Gastrocnemius medialis (tissue), 4 donors: ENCODE results near the gene CACNA1G.

Experiments used
- POLR2A ChIP-seq, 2 donors: fragments of 450-650 bp; IDR thresholded peaks; one replicate each; pipeline ENCODE4 v1.6.1; 2017; ENCODE audit warnings: antibody characterized with exemption in 2 of 2, mild to moderate bottlenecking in 2 of 2, moderate library complexity in 2 of 2
- TF ChIP-seq, protein P1 (sequence below), 5 experiments: fragments of 450-650 bp in 3 of 5; fragments of 200-600 bp in 2 of 5; sonication (generic) in 2 of 5; IDR thresholded peaks in 4 of 5; conservative IDR thresholded peaks in 1 of 5; 1 replicate in 4 of 5; 2 replicates in 1 of 5; pipeline ENCODE4 v1.5.1; 2016 to 2019; ENCODE audit warnings: antibody characterized with exemption in 5 of 5, mild to moderate bottlenecking in 3 of 5, moderate library complexity in 3 of 5

DNA sequence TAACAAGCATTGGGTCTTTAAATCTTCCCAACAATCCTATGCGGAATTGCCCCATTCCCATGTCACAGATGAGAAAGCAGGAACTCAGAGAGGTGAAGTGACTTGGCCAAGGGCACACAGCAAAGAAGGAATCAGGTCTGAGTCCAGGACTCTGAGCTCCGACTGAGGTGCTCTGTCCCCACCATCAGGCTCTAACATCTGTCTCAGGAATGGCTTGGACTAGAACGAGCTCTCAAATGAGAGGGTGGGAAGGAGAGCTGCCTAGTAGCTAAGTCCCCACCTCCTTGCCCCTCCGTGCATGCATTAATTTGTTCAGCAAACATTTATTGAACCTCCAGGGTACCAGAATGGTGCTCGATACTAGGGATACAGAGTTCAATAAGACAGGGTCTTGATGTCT is 100.8 kb downstream of the CACNA1G start:
- TF ChIP-seq, protein P1, sequence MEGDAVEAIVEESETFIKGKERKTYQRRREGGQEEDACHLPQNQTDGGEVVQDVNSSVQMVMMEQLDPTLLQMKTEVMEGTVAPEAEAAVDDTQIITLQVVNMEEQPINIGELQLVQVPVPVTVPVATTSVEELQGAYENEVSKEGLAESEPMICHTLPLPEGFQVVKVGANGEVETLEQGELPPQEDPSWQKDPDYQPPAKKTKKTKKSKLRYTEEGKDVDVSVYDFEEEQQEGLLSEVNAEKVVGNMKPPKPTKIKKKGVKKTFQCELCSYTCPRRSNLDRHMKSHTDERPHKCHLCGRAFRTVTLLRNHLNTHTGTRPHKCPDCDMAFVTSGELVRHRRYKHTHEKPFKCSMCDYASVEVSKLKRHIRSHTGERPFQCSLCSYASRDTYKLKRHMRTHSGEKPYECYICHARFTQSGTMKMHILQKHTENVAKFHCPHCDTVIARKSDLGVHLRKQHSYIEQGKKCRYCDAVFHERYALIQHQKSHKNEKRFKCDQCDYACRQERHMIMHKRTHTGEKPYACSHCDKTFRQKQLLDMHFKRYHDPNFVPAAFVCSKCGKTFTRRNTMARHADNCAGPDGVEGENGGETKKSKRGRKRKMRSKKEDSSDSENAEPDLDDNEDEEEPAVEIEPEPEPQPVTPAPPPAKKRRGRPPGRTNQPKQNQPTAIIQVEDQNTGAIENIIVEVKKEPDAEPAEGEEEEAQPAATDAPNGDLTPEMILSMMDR (IDR thresholded peaks at IDR 0.05 in 4 of 5, conservative IDR thresholded peaks at IDR 0.05 in 1 of 5), result no peak
- no peak for TF ChIP-seq POLR2A (IDR thresholded peaks at IDR 0.05)
